ENCODE results near the gene NDRG2. TPM values are rescaled to one million over a fixed set of nuclear protein-coding genes. Genes with fewer than 3 reads are reported as not detected.
"Not testable (repeated sequence)": the region's sequence is repeated elsewhere in the genome, so short reads cannot be mapped to it uniquely, and the experiment has no call there.

NDRG2 gene
- total RNA-seq, 4 donors from 2014 or later, result 169 to 444 (median 218) TPM

- DNase-seq (ENCODE audit: low spot score) (no peak), ATAC-seq (ENCODE audit: low FRiP score) (no peak)
- no peak for TF ChIP-seq CTCF (IDR thresholded peaks at IDR 0.05)
Measured at GRCh38 chr14:21047378-21047781, 22.5 kb upstream of the NDRG2 start.

DNA sequence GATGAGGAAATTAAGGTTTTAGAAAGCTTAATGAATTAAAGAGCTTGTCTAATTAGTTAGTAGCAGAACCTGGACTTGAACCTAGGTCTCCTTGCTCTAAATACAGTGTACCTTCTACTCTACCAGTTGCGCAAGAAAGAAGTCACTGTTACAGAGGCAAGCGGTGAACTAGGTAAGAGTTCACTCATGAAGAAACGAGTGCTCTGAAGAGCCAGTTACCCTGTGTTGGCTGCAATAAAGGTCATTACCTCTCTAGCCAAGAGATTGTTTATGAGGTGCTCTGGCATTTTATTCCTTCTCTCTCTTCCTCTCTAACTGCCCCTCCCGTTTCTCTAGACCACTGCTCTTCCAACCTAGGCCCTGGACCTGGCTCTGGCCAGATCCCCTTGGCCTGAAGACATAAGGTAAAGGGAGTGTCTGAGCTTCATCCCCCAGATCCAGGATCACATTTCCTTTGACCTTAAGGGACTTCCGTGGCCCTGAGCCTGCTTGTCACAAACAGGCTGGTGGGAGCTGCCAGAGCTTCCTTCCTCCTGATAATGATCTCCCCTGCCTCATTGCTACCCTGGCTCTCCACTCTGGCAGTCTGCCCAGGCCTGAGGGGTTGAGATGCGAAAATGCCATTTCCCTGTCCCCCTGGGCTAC is 19.2 kb upstream of the NDRG2 start:
- TF ChIP-seq CTCF (IDR thresholded peaks at IDR 0.05), result no peak
- DNase-seq (ENCODE audit: low spot score), result no peak
- ATAC-seq (ENCODE audit: low FRiP score), result no peak

- DNase-seq (ENCODE audit: low spot score) (no peak), ATAC-seq (ENCODE audit: low FRiP score) (no peak)
- no peak for TF ChIP-seq CTCF (IDR thresholded peaks at IDR 0.05)
Measured at GRCh38 chr14:21043387-21043973, 18.6 kb upstream of the NDRG2 start.

DNA sequence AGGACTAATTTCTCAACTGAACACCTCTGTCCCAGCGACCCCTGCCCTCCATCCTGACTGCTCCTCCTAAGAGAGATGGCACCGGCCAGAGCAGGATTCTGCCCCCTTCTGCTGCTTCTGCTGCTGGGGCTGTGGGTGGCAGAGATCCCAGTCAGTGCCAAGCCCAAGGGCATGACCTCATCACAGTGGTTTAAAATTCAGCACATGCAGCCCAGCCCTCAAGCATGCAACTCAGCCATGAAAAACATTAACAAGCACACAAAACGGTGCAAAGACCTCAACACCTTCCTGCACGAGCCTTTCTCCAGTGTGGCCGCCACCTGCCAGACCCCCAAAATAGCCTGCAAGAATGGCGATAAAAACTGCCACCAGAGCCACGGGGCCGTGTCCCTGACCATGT is 18.1 kb upstream of the NDRG2 start:
- DNase-seq (ENCODE audit: low spot score), result no peak
- ATAC-seq (ENCODE audit: low FRiP score), result no peak
- TF ChIP-seq CTCF (IDR thresholded peaks at IDR 0.05), result no peak

DNA sequence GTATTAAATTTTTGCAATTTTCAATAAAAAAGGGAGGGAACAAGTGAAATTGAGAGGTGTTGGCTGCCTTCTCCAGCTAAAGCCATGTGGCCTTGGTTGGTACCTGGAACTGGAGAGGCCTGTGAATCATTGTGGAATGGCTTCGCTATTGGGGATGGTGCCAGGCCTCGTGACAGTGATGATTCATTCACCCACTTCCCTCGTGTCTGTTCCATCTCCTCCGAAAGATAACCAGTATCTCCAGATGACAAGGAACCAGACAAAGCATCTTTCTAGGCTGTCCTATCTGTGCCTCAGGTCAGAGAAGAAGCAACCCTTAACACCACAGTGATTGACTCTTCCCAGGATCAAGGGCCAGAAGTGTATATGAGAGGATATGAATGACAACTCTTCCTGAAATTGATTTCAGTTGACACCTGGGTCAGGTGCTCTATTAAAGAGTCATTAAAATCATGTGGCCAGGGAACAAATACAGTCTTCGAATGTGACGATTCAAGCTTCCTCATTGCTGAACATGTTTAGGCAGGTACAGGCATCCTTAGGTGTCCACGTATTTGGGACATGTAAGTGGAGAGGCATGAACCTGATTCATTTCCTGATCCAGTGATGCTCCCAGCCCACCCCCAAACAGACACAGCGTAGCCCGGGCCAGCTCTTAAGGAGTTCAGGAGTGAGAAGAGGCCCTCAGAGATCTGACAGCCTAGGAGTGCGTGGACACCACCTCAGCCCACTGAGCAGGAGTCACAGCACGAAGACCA is 17.0 kb upstream of the NDRG2 start, which contains the start of gene RNASE7:
RNASE7 (plus strand) TSS at position 687 of the 758 bp plus-strand sequence. CDS start 631 bp downstream, outside the sequence.
- no peak for TF ChIP-seq CTCF (IDR thresholded peaks at IDR 0.05)
- DNase-seq (ENCODE audit: low spot score), result no peak
- no peak for ATAC-seq (ENCODE audit: low FRiP score)

GRCh38 chr14:21040941-21041340 is 16.1 kb upstream of the NDRG2 start:
- DNase-seq (ENCODE audit: low spot score); ATAC-seq (ENCODE audit: low FRiP score): not testable (repeated sequence)

DNA sequence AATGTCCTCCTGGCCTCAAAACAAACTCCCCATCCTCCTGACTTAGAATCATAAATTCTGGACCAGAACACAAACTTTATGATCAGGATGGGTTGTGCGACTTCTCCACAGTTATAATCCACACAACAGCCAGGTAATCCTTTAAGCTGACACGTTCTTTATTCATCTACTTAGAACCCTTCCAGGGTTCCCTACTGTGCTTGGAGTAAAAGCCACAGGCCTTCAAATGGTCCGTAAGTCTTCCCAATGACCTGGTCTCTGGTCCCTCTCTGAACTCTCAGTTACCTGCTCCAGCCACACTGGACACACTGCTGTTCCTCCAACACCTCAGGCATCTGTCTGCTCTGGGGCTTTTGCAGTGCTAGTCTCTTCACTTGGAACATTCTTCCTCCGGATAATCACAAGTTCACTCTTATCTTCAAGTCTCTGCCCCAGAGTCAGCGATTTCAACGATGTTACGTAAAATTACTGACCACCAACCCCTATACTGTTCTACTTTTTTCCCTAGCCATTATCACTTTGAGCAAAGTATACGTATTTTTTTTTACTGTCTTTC is 15.6 kb upstream of the NDRG2 start:
- TF ChIP-seq CTCF (IDR thresholded peaks at IDR 0.05), result no peak
- no peak for ATAC-seq (ENCODE audit: low FRiP score)
- DNase-seq (ENCODE audit: low spot score), result no peak

Data from omental fat pad (tissue), 4 donors.